ENCODE measurements around the gene NR2F1-AS1. TPM values are rescaled to one million over a fixed set of nuclear protein-coding genes. Genes with fewer than 3 reads are reported as not detected.

NR2F1-AS1 gene
- total and polyA plus RNA-seq, 2 of the 4 experiments (the other 2 are of a cell fraction), result 12.5 to 12.8 TPM

DNA sequence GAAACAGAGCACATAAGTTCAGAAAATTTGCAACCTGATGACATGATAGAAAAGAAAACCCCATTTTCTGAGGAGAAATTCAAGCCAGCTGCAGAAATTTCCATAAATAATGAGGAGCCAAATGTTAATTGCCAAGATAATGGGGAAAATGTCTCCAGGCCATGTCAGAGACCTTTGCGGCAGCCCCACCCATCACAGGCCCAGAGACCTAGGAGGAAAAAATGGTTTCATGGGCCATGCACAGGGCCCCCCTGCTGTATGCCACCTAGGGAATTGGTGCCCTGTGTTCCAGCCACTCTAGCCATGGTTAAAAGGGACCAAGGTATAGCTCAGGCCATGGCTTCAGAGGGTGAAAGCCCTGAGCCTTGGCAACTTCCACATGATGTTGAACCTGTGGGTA is 118.1 kb downstream of the NR2F1-AS1 start:
- Histone ChIP-seq H2BK120ac (ENCODE audit: low read depth, low read length) (no peak overlapping the region), H3K23ac (ENCODE audit: low read depth, low read length) (no peak overlapping the region), H4K20me1 (ENCODE audit: insufficient read depth, low read length) (no peaks in the 10 kb centered on the region), H3K79me1 (ENCODE audit: low read depth in 1 of 2, low read length in 2 of 2) (peaks cover 5 to 12% of the 10 kb centered on the region in 2 experiments), H3K56ac (ENCODE audit: extremely low read depth, insufficient read depth, low read length) (no peak overlapping the region), H3K18ac (ENCODE audit: low read depth, low read length) (no peak overlapping the region), H2BK5ac (ENCODE audit: low read depth, low read length, poor library complexity, severe bottlenecking) (no peak overlapping the region), H4K8ac (ENCODE audit: low read depth in 2 of 2, low read length in 2 of 2) (no peak overlapping the region), H3K4me3 (ENCODE audit: insufficient read depth, low read depth, low read length) (no peak overlapping the region), H4K5ac (ENCODE audit: low read depth, low read length) (no peak overlapping the region), H3K4me2 (ENCODE audit: low read depth, low read length) (no peak overlapping the region), H4K91ac (ENCODE audit: insufficient read depth, low read depth, low read length) (no peak overlapping the region), H3K9me3 (ENCODE audit: control insufficient read depth, insufficient read depth, low read length) (peaks cover 10% of the 10 kb centered on the region), H3K9ac (ENCODE audit: low read depth, low read length) (no peak overlapping the region), H3K36me3 (ENCODE audit: control insufficient read depth, insufficient read depth, low read length) (no peaks in the 10 kb centered on the region), H3K4ac (ENCODE audit: low read depth, low read length) (no peak overlapping the region), H2BK20ac (ENCODE audit: low read depth, low read length) (no peak overlapping the region), H2AK5ac (ENCODE audit: low read depth, low read length) (no peak overlapping the region), H3K27ac (ENCODE audit: insufficient read depth, low read length) (no peak overlapping the region), H2AFZ (replicated peaks; ENCODE audit: low read length, poor library complexity) (no peak overlapping the region), H3K27me3 (ENCODE audit: control insufficient read depth, insufficient read depth, low read length) (no peaks in the 10 kb centered on the region), H3K14ac (replicated peaks; ENCODE audit: low read depth, low read length) (no peak overlapping the region), H3K4me1 (ENCODE audit: control insufficient read depth, insufficient read depth, low read length) (no peaks in the 10 kb centered on the region), H2AK9ac (replicated peaks; ENCODE audit: low read depth, low read length, poor library complexity) (no peak overlapping the region), H3K9me1 (ENCODE audit: insufficient read depth, low read length) (no peaks in the 10 kb centered on the region), H2BK15ac (ENCODE audit: low read depth, low read length) (no peak overlapping the region)
- BruUV-seq (replicated peaks), result no TSS peak
- ATAC-seq (ENCODE audit: low read depth), result no peak
- TF ChIP-seq BHLHE40 (IDR thresholded peaks at IDR 0.05; ENCODE audit: low read depth, low read length) (no peak), SMC3 (IDR thresholded peaks at IDR 0.05; ENCODE audit: low read depth, low read length) (no peak), CEBPB (IDR thresholded peaks at IDR 0.05; ENCODE audit: low read depth, low read length) (no peak), RCOR1 (IDR thresholded peaks at IDR 0.05; ENCODE audit: insufficient replicate concordance, low read length) (no peak), MXI1 (IDR thresholded peaks at IDR 0.05; ENCODE audit: borderline replicate concordance, low read depth, low read length) (no peak)
- DNase-seq, result no peak
- CTCF ChIA-PET, result no interaction called here
- in situ Hi-C loops (cut with MboI; ENCODE audit: low sequenced_read_pairs), result no loop called here
- intact Hi-C loops (cut with micrococcal nuclease), result no loop called here
- WGBS, 2 experiments (ENCODE audit: extremely low coverage in 2 of 2, insufficient read length in 1 of 2), result no CpG with 5 or more reads among the region's 1 CpG
- POLR2A ChIA-PET (ENCODE audit: unreplicated experiment), result no interaction called here
- dilution Hi-C loops (cut with HindIII; ENCODE audit: low sequenced_read_pairs, unreplicated experiment), result no loop called here

Data from IMR-90 (cell line).